GM12873 (cell line): ENCODE data around the gene LHX3.
A peak's percentile ranks its signal among the peaks of the same experiment; 100 is the strongest.

Experiments used
- TF ChIP-seq, protein P1 (sequence below): IDR thresholded peaks from 2 replicates; pipeline ENCODE4 v1.5.1; 2012; ENCODE audit warnings: low read depth, mild to moderate bottlenecking, moderate library complexity, low read length, control low read depth; ENCODE audit not compliant: insufficient read depth; ENCODE audit errors: missing control alignments

LHX3 gene

GRCh38 chr9:136173648-136174290, 31.2 kb downstream of the LHX3 start:
- TF ChIP-seq, protein P1, sequence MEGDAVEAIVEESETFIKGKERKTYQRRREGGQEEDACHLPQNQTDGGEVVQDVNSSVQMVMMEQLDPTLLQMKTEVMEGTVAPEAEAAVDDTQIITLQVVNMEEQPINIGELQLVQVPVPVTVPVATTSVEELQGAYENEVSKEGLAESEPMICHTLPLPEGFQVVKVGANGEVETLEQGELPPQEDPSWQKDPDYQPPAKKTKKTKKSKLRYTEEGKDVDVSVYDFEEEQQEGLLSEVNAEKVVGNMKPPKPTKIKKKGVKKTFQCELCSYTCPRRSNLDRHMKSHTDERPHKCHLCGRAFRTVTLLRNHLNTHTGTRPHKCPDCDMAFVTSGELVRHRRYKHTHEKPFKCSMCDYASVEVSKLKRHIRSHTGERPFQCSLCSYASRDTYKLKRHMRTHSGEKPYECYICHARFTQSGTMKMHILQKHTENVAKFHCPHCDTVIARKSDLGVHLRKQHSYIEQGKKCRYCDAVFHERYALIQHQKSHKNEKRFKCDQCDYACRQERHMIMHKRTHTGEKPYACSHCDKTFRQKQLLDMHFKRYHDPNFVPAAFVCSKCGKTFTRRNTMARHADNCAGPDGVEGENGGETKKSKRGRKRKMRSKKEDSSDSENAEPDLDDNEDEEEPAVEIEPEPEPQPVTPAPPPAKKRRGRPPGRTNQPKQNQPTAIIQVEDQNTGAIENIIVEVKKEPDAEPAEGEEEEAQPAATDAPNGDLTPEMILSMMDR = no peak

- TF ChIP-seq, protein P1 = no peak
Observed at GRCh38 chr9:136172412-136173079, 32.4 kb downstream of the LHX3 start.

- TF ChIP-seq, protein P1 = no peak
Observed at GRCh38 chr9:136171801-136172411, 33.0 kb downstream of the LHX3 start.

DNA sequence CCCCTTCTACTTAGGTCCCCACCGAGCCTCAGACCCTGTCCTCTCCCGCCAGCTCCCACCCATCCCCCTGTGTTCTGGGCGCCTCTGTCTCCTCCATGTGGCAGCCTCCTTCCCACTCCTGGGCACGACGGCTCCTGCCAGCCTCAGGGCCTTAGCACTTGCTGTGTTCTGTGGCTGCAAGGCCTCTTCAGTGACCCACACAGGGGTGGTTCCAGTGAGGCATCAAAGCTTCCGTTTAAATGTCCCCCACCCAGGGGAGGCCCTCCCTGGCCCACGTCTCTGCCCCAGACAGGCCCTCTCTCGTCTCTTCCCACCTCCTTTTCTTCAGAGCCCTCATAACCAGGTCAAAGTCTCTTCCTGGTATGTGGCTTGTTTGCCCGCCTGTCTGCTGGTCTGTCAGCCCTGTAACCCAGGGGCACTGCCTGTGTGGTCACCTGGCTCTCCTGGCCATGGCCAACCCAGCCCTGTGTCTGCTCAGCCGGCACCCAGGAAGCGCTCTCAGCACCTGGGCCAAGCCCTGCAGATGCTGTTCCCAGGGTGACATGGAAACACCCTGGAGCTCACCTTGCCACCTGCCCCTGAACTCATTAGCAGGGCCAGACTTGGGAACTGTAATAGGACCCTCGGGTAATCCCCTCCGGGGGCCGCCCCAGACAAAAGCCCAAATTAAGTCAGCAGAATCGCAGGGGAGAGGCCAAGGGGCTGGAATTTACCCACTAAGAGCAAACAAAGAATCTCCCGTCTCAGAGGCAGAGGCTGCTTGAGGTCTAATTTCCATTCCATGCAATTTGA, 33.7 kb downstream of the LHX3 start:
- TF ChIP-seq, protein P1 = no peak

GRCh38 chr9:136170006-136170901, 34.7 kb downstream of the LHX3 start:
- TF ChIP-seq, protein P1 = peak; percentile 92

- TF ChIP-seq, protein P1 = no peak
Observed at GRCh38 chr9:136169495-136169894, 35.4 kb downstream of the LHX3 start.
